HepG2 (cell line): ENCODE results near the gene ATG5. TPM values are rescaled to one million over a fixed set of nuclear protein-coding genes. Genes with fewer than 3 reads are reported as not detected.
A peak's percentile ranks its signal among the peaks of the same experiment; 100 is the strongest.
"Not testable (repeated sequence)": the region's sequence is repeated elsewhere in the genome, so short reads cannot be mapped to it uniquely, and the experiment has no call there.

ENCODE experiments used
- ATAC-seq: fragments of 200-7000 bp; cut with Tn5 transposase; 3 replicates; pipeline ENCODE4 v1.9.1; 2020; ENCODE audit warnings: mild to moderate bottlenecking, moderate library complexity
- BruUV-seq: library from RNA; stranded (reverse); fragments of 400-500 nt; replicated peaks from 2 replicates; lab custom pipeline; 2021; lab: Mats Ljungman, UMichigan
- CTCF ChIA-PET: fragments of 300-600 bp; formaldehyde crosslinking; extraction: SDS; loops from one replicate; lab custom pipeline; 2021; ENCODE audit warnings: low total read pairs, inconsistent platforms, low intra/inter-chr PET ratio; lab: Yijun Ruan, JAX
- POLR2A ChIA-PET: fragments of 350-600 bp; sonication (Branson Sonifier 250); formaldehyde crosslinking; loops from one replicate; lab custom pipeline; 2020; ENCODE audit warnings: antibody characterized with exemption, inconsistent platforms; lab: Yijun Ruan, JAX
- DNase-seq: peaks from one replicate; pipeline ENCODE4 v3.0.0-alpha.2; 2015; ENCODE audit warnings: low spot score
- FAIRE-seq: peaks from 3 replicates; lab custom pipeline; 2011; peaks lifted over from hg19 to GRCh38; lab: Jason Lieb, UNC
- H2AFZ ChIP-seq: one replicate; pipeline ENCODE4 v1.6.1; 2011; ENCODE audit warnings: low read length, inconsistent platforms
- H3K27ac ChIP-seq: fragments of 300-600 bp; 3 replicates; pipeline ENCODE4 v1.8.0; 2011; ENCODE audit warnings: mixed run types, mild to moderate bottlenecking, mixed read lengths, low read length, inconsistent platforms; ENCODE audit not compliant: insufficient read depth; ENCODE audit errors: extremely low read length
- H3K27me3 ChIP-seq, 2 experiments: fragments of 200-600 bp in 1 of 2; 2 replicates in 1 of 2; 3 replicates in 1 of 2; pipeline versions ENCODE4 v1.6.0 to v1.8.0; 2011; ENCODE audit warnings: low read length in 2 of 2, mild to moderate bottlenecking in 2 of 2, moderate library complexity in 2 of 2, inconsistent platforms in 1 of 2; ENCODE audit not compliant: insufficient read depth in 2 of 2, control insufficient read depth in 1 of 2
- H3K36me3 ChIP-seq, 2 experiments: fragments of 200-600 bp in 1 of 2; replicated peaks in 1 of 2; 2 replicates in 1 of 2; 3 replicates in 1 of 2; pipeline versions ENCODE4 v1.5.1 to v1.8.0; 2011; ENCODE audit warnings: low read length in 2 of 2, inconsistent platforms in 1 of 2; ENCODE audit not compliant: insufficient read depth in 2 of 2, control insufficient read depth in 1 of 2
- H3K4me1 ChIP-seq: 2 replicates; pipeline ENCODE4 v1.5.1; 2012; ENCODE audit warnings: low read length, inconsistent platforms; ENCODE audit not compliant: insufficient read depth
- H3K4me2 ChIP-seq: 2 replicates; pipeline ENCODE4 v1.6.0; 2011; ENCODE audit warnings: low read depth, low read length, inconsistent platforms
- H3K4me3 ChIP-seq, 3 experiments: fragments of 200-600 bp in 1 of 3; sonication (generic), shearing (Covaris generic) in 1 of 3; replicated peaks in 1 of 3; 2 replicates each; pipeline ENCODE4 v1.5.1; 2011 to 2016; ENCODE audit warnings: low read length in 3 of 3, inconsistent platforms in 2 of 3, low read depth in 2 of 3, mild to moderate bottlenecking in 2 of 3, control low read depth in 1 of 3, mixed read lengths in 1 of 3; ENCODE audit not compliant: insufficient read depth in 1 of 3
- H3K79me2 ChIP-seq: one replicate; pipeline ENCODE4 v1.6.1; 2011; ENCODE audit warnings: low read length, inconsistent platforms; ENCODE audit not compliant: insufficient read depth
- H3K9ac ChIP-seq: 2 replicates; pipeline ENCODE4 v1.6.0; 2011; ENCODE audit warnings: mild to moderate bottlenecking, low read depth, low read length, inconsistent platforms; ENCODE audit not compliant: insufficient read depth
- H3K9me3 ChIP-seq: 2 replicates; pipeline ENCODE4 v1.5.1; 2012; ENCODE audit warnings: mild to moderate bottlenecking, low read length
- H4K20me1 ChIP-seq: 2 replicates; pipeline ENCODE4 v1.6.0; 2011; ENCODE audit warnings: inconsistent platforms, mild to moderate bottlenecking, low read length, moderate library complexity; ENCODE audit not compliant: insufficient read depth
- RCOR2 ChIP-seq: IDR thresholded peaks from 2 replicates; pipeline ENCODE4 v1.6.1; 2016; ENCODE audit warnings: missing biosample characterization, missing genetic modification reagents
- ZNF317 ChIP-seq: sonication (generic); formaldehyde crosslinking; IDR thresholded peaks from 2 replicates; pipeline ENCODE4 v1.5.0; 2020; ENCODE audit warnings: mild to moderate bottlenecking, missing genetic modification reagents
- WGBS: methylation state at CpG from one replicate; pipeline ENCODE4 v1.1.6; 2017; ENCODE audit warnings: low lambda C conversion rate; 5-methylcytosine and 5-hydroxymethylcytosine counted together
- in situ Hi-C: cut with HindIII; loops from 2 replicates; pipeline ENCODE4 v1.10.0; 2017; ENCODE audit warnings: low pct_unique_long_range_greater_than_20kb; ENCODE audit not compliant: extremely low pct_ligation_motif_present
- intact Hi-C: fragments of 100-400 bp; cut with micrococcal nuclease; formaldehyde crosslinking; loops from one replicate; pipeline ENCODE4 v1.10.0; 2022; ENCODE audit not compliant: unreplicated experiment
- polyA plus RNA-seq, 8 experiments: library from polyadenylated mRNA; depleted of rRNA in 3 of 8; stranded (reverse) in 7 of 8; unstranded in 1 of 8; fragments of >200 nt; fragmentation: Illumina TruSeq in 4 of 8; extraction: Trizol in 4 of 8; gene quantifications; 2 replicates each; pipeline versions ENCODE4 v1.2.1 to v1.2.3, GENCODE V29; 2011 to 2016; ENCODE audit warnings: low read depth in 4 of 8, missing spikeins in 1 of 8, mixed read lengths in 1 of 8; ENCODE audit not compliant: insufficient read depth in 1 of 8
- total RNA-seq, 5 experiments: library from RNA; depleted of rRNA; stranded (reverse); fragments of >200 nt; fragmentation: Illumina TruSeq; extraction: Trizol; gene quantifications; 2 replicates each; pipeline ENCODE4 v1.2.3, GENCODE V29; 2016; ENCODE audit warnings: low read depth in 1 of 5

Gene ATG5
- total and polyA plus RNA-seq, 2 of the 13 experiments (the other 11 are each of a cell fraction or from before 2014, with no cell fraction given), result 21.3 to 48.0 TPM

DNA sequence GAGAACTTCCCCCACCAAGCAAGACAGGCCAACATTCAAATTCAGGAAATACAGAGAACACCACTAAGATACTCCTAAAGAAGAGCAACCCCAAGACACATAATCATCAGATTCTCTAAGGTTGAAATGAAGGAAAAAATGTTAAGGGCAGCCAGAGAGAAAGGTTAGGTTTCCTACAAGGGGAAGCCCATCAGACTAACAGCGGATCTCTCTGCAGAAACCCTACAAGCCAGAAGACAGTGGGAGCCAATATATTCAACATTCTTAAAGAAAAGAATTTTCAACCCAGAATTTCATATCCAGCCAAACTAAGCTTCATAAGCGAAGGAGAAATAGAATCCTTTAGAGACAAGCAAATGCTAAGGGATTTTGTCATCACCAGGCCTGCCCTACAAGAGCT, 61.1 kb downstream of the ATG5 start:
- H3K27me3 ChIP-seq, CTCF ChIA-PET, H3K9me3 ChIP-seq, H3K9ac ChIP-seq, POLR2A ChIA-PET, ATAC-seq, in situ Hi-C loops, FAIRE-seq, BruUV-seq, H4K20me1 ChIP-seq, H3K4me3 ChIP-seq, H3K36me3 ChIP-seq, H3K4me2 ChIP-seq, H3K27ac ChIP-seq, DNase-seq, H2AFZ ChIP-seq, H3K79me2 ChIP-seq, intact Hi-C loops: not testable (repeated sequence)
- peaks cover 39% of the 10 kb centered on the region for H3K4me1 ChIP-seq
- TF ChIP-seq ZNF317 (CRISPR knock-in tag), result peak; percentile 83; the same call in 1 of the 2 replicates
- 96% methylated on average over 2 of the region's 2 CpGs for WGBS

DNA sequence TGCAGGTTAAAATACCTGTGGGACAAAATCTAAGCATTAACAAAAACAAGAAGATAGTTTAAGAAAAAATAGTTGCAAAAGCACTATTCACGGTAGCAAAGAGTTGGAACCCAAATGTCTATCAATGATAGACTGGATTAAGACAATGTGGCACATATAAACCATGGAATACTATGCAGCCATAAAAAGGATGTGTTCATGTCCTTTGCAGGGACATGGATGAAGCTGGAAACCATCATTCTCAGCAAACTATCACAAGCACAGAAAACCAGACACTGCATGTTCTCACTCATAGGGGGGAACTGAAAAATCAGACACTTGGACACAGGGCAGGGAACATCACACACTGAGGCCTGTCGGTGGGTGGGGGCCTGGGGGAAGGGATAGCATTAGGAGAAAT, 65.8 kb downstream of the ATG5 start:
- H3K36me3 ChIP-seq, DNase-seq, H3K27me3 ChIP-seq, H3K9ac ChIP-seq, H3K79me2 ChIP-seq, ATAC-seq, H3K9me3 ChIP-seq, intact Hi-C loops, CTCF ChIA-PET, FAIRE-seq, H3K4me2 ChIP-seq, H3K4me3 ChIP-seq, H3K27ac ChIP-seq, H4K20me1 ChIP-seq, in situ Hi-C loops, BruUV-seq, H2AFZ ChIP-seq, POLR2A ChIA-PET: not testable (repeated sequence)
- H3K4me1 ChIP-seq, result peaks cover 49% of the 10 kb centered on the region
- 96% methylated on average over 2 of the region's 2 CpGs for WGBS

- FAIRE-seq (no peak), ATAC-seq (no peak), DNase-seq (no peak)
- in situ Hi-C loops (no loop called here), intact Hi-C loops (no loop called here)
- no TSS peak for BruUV-seq
- H3K9ac ChIP-seq, result no peak overlapping the region
- no peak for TF ChIP-seq RCOR2
- H3K4me1 ChIP-seq, result peaks cover 46% of the 10 kb centered on the region
- H3K9me3 ChIP-seq, result no peaks in the 10 kb centered on the region
- no peaks in the 10 kb centered on the region for H3K36me3 ChIP-seq
- CTCF ChIA-PET, result no interaction called here
- H4K20me1 ChIP-seq, result no peaks in the 10 kb centered on the region; the same call in 1 of the 2 replicates
- H3K79me2 ChIP-seq, result peaks cover 6% of the 10 kb centered on the region
- H2AFZ ChIP-seq, result no peak overlapping the region
- H3K4me3 ChIP-seq, result no peak overlapping the region
- no peak overlapping the region for H3K27ac ChIP-seq
- POLR2A ChIA-PET, result no interaction called here
- H3K27me3 ChIP-seq, result no peaks in the 10 kb centered on the region; a peak in 1 of 5 replicates
- H3K4me2 ChIP-seq, result no peak overlapping the region
These were observed 66.8 kb downstream of the ATG5 start for GRCh38 chr6:106258726-106259125.
